MCF 10A (cell line): ENCODE measurements around the gene PTPRG. TPM values are rescaled to one million over a fixed set of nuclear protein-coding genes. Genes with fewer than 3 reads are reported as not detected.

Experiments
- BruUV-seq: library from RNA; stranded (reverse); fragments of 400-500 nt; replicated peaks from 2 replicates; lab custom pipeline; 2021; lab: Mats Ljungman, UMichigan
- CTCF ChIA-PET: fragments of 300-600 bp; sonication (Branson Sonifier 250); formaldehyde crosslinking; extraction: SDS; loops from one replicate; lab custom pipeline; 2021; ENCODE audit warnings: antibody characterized with exemption, inconsistent platforms; lab: Yijun Ruan, JAX
- POLR2A ChIA-PET: fragments of 300-600, 350-650 bp; sonication (Branson Sonifier 250); formaldehyde crosslinking; extraction: SDS; loops from one replicate; lab custom pipeline; 2020; ENCODE audit warnings: antibody characterized with exemption, inconsistent platforms; lab: Yijun Ruan, JAX
- DNase-seq: peaks from one replicate; pipeline ENCODE4 v3.0.0-alpha.2; 2018; ENCODE audit not compliant: unreplicated experiment
- H3K27ac Mint-ChIP-seq: one replicate; pipeline ENCODE4 v1.8.0; 2022; ENCODE audit warnings: mild to moderate bottlenecking, low read depth, mixed read lengths; ENCODE audit not compliant: unreplicated experiment
- H3K27me3 Mint-ChIP-seq: one replicate; pipeline ENCODE4 v1.8.0; 2022; ENCODE audit warnings: mixed read lengths; ENCODE audit not compliant: insufficient read depth, unreplicated experiment
- H3K36me3 Mint-ChIP-seq: one replicate; pipeline ENCODE4 v1.8.0; 2022; ENCODE audit warnings: mild to moderate bottlenecking, moderate library complexity, mixed read lengths; ENCODE audit not compliant: insufficient read depth, unreplicated experiment
- H3K4me1 Mint-ChIP-seq: one replicate; pipeline ENCODE4 v1.8.0; 2022; ENCODE audit warnings: mixed read lengths; ENCODE audit not compliant: insufficient read depth, unreplicated experiment
- H3K4me3 Mint-ChIP-seq: one replicate; pipeline ENCODE4 v1.8.0; 2022; ENCODE audit warnings: mild to moderate bottlenecking, moderate library complexity, mixed read lengths; ENCODE audit not compliant: unreplicated experiment
- H3K9me3 Mint-ChIP-seq: one replicate; pipeline ENCODE4 v1.8.0; 2022; ENCODE audit warnings: mixed read lengths; ENCODE audit not compliant: unreplicated experiment
- CTCF ChIP-seq: fragments of 200-600 bp; IDR thresholded peaks from one replicate; pipeline ENCODE4 v1.8.0; 2022; ENCODE audit warnings: antibody characterized with exemption, mild to moderate bottlenecking; ENCODE audit not compliant: unreplicated experiment
- intact Hi-C: fragments of 100-400 bp; cut with micrococcal nuclease; formaldehyde crosslinking; loops from 2 replicates; pipeline ENCODE4 v1.14.1; 2022
- total RNA-seq: library from RNA; stranded (reverse); gene quantifications from 2 replicates; pipeline ENCODE4 v1.2.3, GENCODE V29; 2022

The PTPRG gene
- total RNA-seq, 1 experiment from 2014 or later, result 54.5 TPM

GRCh38 chr3:61832375-61833229 lies 271.2 kb downstream of the PTPRG start:
- no peak for TF ChIP-seq CTCF
- intact Hi-C loops, result no loop called here
- DNase-seq, result no peak
- H3K4me3 Mint-ChIP-seq, result no peak overlapping the region
- H3K9me3 Mint-ChIP-seq, result no peaks in the 10 kb centered on the region
- CTCF ChIA-PET, result interaction anchor here (0.7 kb wide), 1 partner anchor 102 kb away, joined by 3 read pairs; no protein-coding TSS in a partner anchor
- H3K36me3 Mint-ChIP-seq, result peaks cover 6% of the 10 kb centered on the region
- no TSS peak for BruUV-seq
- H3K4me1 Mint-ChIP-seq, result peaks cover 31% of the 10 kb centered on the region
- no peaks in the 10 kb centered on the region for H3K27me3 Mint-ChIP-seq
- H3K27ac Mint-ChIP-seq, result no peak overlapping the region
- POLR2A ChIA-PET, result interaction anchor here (1.2 kb wide), 1 partner anchor 36 kb away, joined by 3 read pairs; no protein-coding TSS in a partner anchor

GRCh38 chr3:61839256-61839655 lies 277.9 kb downstream of the PTPRG start:
- TF ChIP-seq CTCF, result no peak
- Mint-ChIP-seq H3K27me3 (no peaks in the 10 kb centered on the region), H3K36me3 (peaks cover 6% of the 10 kb centered on the region), H3K27ac (no peak overlapping the region), H3K4me3 (peak overlapping the region; percentile 21), H3K9me3 (no peaks in the 10 kb centered on the region), H3K4me1 (peaks cover 45% of the 10 kb centered on the region)
- BruUV-seq, result no TSS peak
- ChIA-PET CTCF (interaction anchor here (0.6 to 1.6 kb wide), 6 partner anchors 9 to 357 kb away, joined by 3 read pairs; no protein-coding TSS in a partner anchor), POLR2A (interaction anchor here (0.6 to 1.5 kb wide), 5 partner anchors 17 to 964 kb away, joined by 3 to 5 read pairs (median 4); partner anchors contain the start of gene PTPRG)
- intact Hi-C loops, result no loop called here
- no peak for DNase-seq

- Mint-ChIP-seq H3K4me1 (peaks cover 46% of the 10 kb centered on the region), H3K27me3 (no peaks in the 10 kb centered on the region), H3K36me3 (peaks cover 6% of the 10 kb centered on the region), H3K27ac (peak overlapping the region; percentile 80), H3K4me3 (peak overlapping the region; percentile 37), H3K9me3 (no peaks in the 10 kb centered on the region)
- ChIA-PET CTCF (interaction anchor here (0.6 to 0.7 kb wide), 3 partner anchors 17 to 281 kb away, joined by 3 read pairs; no protein-coding TSS in a partner anchor), POLR2A (interaction anchor here (1.0 kb wide), 2 partner anchors 11 to 17 kb away, joined by 3 read pairs; no protein-coding TSS in a partner anchor)
- no peak for TF ChIP-seq CTCF
- intact Hi-C loops, result no loop called here
- peak; percentile 65 for DNase-seq
- BruUV-seq, result no TSS peak
These were observed 279.9 kb downstream of the PTPRG start for GRCh38 chr3:61841111-61841845.
